22Rv1 (cell line): ENCODE measurements around the gene TMED10.

Experiments used
- H3K27ac ChIP-seq: fragments of 450-650 bp; 2 replicates; pipeline ENCODE4 v1.5.1; 2017
- CTCF ChIP-seq: fragments of 450-650 bp; IDR thresholded peaks from 2 replicates; pipeline ENCODE4 v1.5.1; 2017; ENCODE audit warnings: mild to moderate bottlenecking
- ZFX ChIP-seq: fragments of 450-650 bp; IDR thresholded peaks from 2 replicates; pipeline ENCODE4 v1.6.1; 2017; ENCODE audit warnings: antibody characterized with exemption, borderline replicate concordance

TMED10 gene

GRCh38 chr14:75170772-75171171 lies 5.6 kb downstream of the TMED10 start:
- H3K27ac ChIP-seq, result no peak overlapping the region
- TF ChIP-seq ZFX (no peak), CTCF (no peak)

- no peak for TF ChIP-seq ZFX
- TF ChIP-seq CTCF, result no peak
- H3K27ac ChIP-seq, result no peak overlapping the region
Observed at GRCh38 chr14:75168586-75169335, 7.7 kb downstream of the TMED10 start.

GRCh38 chr14:75167325-75167724 lies 9.1 kb downstream of the TMED10 start:
- H3K27ac ChIP-seq, result no peak overlapping the region
- no peak for TF ChIP-seq ZFX
- TF ChIP-seq CTCF, result no peak

- no peak overlapping the region for H3K27ac ChIP-seq
- TF ChIP-seq CTCF (no peak), ZFX (no peak)
Observed at GRCh38 chr14:75165586-75166391, 10.6 kb downstream of the TMED10 start.

GRCh38 chr14:75164809-75165208 lies 11.6 kb downstream of the TMED10 start:
- TF ChIP-seq CTCF (no peak), ZFX (no peak)
- H3K27ac ChIP-seq, result no peak overlapping the region

GRCh38 chr14:75163677-75164076 lies 12.7 kb downstream of the TMED10 start:
- H3K27ac ChIP-seq, result no peak overlapping the region
- TF ChIP-seq CTCF (no peak), ZFX (no peak)

GRCh38 chr14:75162631-75163030 lies 13.8 kb downstream of the TMED10 start:
- no peak overlapping the region for H3K27ac ChIP-seq

More at GRCh38 chr14:75162631-75163030, 13.8 kb downstream of the TMED10 start:
- TF ChIP-seq CTCF, result no peak
- TF ChIP-seq ZFX, result no peak
